Fibroblast of pulmonary artery (primary cell): ENCODE measurements around the gene TRAF2.

Experiments used
- DNase-seq: peaks from one replicate; pipeline ENCODE4 v3.0.0-alpha.2; 2010; ENCODE audit warnings: low read depth
- H3K4me3 ChIP-seq: replicated peaks from 2 replicates; pipeline ENCODE4 v1.5.1; 2011; ENCODE audit warnings: low read depth, mild to moderate bottlenecking, control low read depth, low read length, moderate library complexity
- TF ChIP-seq, protein P1 (sequence below): IDR thresholded peaks from 2 replicates; pipeline ENCODE4 v1.5.1; 2011; ENCODE audit warnings: mild to moderate bottlenecking, control low read depth, low read length, inconsistent platforms; ENCODE audit errors: missing control alignments

TRAF2 gene

DNA sequence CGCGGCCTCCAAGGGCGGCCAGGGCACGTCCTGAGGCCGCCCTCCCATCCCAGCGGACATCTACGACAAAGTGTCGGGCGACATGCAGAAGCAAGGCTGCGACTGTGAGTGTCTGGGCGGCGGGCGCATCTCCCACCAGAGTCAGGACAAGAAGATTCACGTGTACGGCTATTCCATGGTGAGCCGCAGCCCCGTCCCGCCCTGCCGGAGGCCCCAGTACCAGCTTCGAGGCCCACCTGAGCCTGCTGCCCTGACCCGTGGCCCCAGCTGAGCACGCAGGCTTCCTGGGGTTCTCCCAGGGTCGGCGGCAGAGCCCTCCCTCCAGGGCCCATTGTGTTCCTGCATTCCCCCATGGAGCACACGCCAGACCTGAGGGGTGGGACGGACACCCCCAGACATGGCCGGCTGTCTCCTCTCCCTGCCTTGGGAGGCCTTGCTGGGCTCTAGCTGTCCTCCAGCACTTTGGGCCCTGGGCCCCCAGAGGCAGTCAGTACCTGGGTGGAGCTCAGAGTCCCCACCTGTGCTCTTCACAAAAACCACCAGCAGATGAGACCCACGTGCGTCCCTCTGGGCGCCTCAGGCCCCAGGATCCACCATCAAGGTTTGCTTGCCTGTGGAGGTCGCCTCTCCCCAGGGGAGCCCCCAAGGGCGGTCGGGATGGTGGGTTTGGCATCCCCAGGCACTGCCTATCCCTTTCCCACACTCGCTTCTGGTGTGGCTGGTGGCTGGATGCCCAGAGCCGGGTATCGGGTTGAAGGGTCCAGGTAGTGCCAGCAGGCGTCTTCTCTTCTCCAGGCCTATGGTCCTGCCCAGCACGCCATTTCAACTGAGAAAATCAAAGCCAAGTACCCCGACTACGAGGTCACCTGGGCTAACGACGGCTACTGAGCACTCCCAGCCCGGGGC, 36.1 kb upstream of the TRAF2 start:
- DNase-seq = no peak
- TF ChIP-seq, protein P1, sequence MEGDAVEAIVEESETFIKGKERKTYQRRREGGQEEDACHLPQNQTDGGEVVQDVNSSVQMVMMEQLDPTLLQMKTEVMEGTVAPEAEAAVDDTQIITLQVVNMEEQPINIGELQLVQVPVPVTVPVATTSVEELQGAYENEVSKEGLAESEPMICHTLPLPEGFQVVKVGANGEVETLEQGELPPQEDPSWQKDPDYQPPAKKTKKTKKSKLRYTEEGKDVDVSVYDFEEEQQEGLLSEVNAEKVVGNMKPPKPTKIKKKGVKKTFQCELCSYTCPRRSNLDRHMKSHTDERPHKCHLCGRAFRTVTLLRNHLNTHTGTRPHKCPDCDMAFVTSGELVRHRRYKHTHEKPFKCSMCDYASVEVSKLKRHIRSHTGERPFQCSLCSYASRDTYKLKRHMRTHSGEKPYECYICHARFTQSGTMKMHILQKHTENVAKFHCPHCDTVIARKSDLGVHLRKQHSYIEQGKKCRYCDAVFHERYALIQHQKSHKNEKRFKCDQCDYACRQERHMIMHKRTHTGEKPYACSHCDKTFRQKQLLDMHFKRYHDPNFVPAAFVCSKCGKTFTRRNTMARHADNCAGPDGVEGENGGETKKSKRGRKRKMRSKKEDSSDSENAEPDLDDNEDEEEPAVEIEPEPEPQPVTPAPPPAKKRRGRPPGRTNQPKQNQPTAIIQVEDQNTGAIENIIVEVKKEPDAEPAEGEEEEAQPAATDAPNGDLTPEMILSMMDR = no peak

DNA sequence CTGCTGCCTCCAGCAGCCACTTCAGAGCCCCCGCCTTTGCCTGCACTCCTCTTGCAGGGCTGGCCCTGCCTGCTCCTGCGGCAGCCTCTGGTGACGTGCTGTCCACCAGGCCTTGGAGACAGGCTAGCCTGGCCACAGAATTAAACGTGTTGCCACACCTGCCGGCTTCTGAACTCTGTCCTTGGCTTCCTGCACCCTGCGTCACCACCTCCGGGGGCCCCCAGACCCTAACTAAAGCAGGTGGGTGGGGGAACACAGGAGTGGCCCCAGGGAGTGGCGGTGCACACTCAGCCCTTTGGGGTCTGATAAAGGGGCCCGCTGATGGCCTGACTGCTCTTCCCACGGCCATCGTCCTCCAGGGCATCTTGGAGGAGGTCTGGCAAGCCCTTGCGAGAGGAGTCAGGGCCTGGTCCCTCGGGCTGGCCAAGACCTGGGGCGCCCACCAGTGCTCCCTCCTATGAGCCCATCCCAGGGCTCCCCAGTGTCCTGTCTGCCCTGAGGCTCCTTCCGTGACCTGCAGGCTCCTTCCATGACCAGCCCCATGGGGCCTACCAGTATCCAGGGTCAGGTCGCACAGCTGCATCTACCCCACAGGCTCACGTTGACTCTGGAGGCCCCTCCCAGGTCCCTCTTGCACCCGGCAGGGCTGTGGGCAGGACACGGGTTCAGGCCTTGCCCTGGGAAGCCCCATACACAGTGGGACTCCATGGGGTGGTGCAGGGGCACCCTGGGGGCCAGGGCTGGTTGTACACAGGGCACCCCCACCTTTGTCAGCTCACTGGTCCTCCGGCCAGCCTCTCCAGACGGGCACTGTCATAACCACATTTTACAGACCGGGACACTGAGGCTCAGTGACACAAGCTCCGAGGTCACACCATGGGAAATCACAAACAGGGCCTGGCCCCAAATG, 35.2 kb upstream of the TRAF2 start:
- no peak overlapping the region for H3K4me3 ChIP-seq
- TF ChIP-seq, protein P1 = no peak
- DNase-seq = no peak

More for the DNA sequence above, 36.1 kb upstream of the TRAF2 start:
- peak overlapping the region; percentile 86 for H3K4me3 ChIP-seq

- TF ChIP-seq, protein P1 = no peak
- no peak within 1 kb of the TSS for H3K4me3 ChIP-seq
- no peak for DNase-seq
Measured at GRCh38 chr9:136851941-136852663, 34.2 kb upstream of the TRAF2 start, which contains the start of gene MAMDC4. Gene MAMDC4, plus strand, starts transcription at chr9:136852346. Its CDS starts 71 bp downstream, at chr9:136852417.

DNA sequence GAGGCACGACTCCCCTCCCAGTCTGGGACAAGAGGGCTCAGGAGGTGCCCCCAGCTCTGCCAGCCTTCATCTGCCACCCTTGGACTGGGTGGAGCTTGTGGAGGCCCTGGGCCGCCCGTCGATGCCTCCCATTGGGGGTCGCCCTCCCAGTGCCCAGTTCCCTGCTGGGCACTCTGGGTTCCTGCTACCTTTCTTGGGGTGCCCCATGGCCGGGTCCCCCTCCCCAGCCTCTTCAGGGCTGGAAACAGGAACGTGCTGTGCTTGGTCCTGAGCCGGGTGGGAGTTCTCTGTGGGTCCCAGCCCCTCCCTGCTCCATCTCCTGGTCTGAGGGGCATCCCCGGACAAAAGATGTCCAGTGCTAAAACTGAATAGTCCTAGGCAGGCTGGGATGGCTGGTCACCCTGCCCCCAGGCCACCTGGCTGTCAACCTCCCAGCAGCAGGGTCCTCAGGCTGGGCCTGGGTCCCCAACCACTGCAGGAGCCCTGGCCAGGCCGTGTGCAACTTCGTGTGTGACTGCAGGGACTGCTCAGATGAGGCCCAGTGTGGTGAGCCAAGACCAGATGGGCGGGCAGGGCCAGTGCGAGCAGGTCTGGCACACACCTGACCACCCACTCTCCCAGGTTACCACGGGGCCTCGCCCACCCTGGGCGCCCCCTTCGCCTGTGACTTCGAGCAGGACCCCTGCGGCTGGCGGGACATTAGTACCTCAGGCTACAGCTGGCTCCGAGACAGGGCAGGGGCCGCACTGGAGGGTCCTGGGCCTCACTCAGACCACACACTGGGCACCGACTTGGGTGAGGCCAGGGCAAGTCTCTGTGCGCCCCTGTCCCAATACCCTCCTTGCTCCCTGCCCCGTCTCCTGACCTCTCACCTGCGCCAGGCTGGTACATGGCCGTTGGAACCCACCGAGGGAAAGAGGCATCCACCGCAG, 33.4 kb upstream of the TRAF2 start:
- TF ChIP-seq, protein P1 = no peak

DNA sequence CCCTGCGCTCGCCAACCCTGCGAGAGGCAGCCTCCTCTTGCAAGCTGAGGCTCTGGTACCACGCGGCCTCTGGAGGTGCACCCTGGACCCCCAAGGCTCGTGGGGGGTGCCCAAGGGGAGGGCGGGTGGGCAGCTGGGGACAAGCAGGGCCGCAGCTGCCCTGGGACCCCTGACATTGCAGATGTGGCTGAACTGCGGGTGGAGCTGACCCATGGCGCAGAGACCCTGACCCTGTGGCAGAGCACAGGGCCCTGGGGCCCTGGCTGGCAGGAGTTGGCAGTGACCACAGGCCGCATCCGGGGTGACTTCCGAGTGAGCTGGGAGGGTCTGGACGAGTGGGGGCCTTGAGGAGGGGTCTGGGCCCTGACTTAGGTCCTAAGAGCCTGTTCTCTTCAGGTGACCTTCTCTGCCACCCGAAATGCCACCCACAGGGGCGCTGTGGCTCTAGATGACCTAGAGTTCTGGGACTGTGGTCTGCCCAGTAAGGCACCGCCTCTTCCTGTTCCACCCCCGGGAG, 32.7 kb upstream of the TRAF2 start:
- DNase-seq = no peak
- TF ChIP-seq, protein P1 = no peak
- H3K4me3 ChIP-seq = no peak overlapping the region

More for the DNA sequence above, 33.4 kb upstream of the TRAF2 start:
- DNase-seq = no peak
- no peak overlapping the region for H3K4me3 ChIP-seq
